Peyer's patch (tissue), 4 donors: ENCODE results near the gene AP1S1.

ENCODE experiments used
- CTCF ChIP-seq, 6 experiments: fragments of 450-650 bp in 4 of 6; fragments of 200-600 bp in 2 of 6; sonication (generic) in 1 of 6; IDR thresholded peaks; one replicate each; pipeline ENCODE4 v1.5.1; 2017 to 2019; ENCODE audit warnings: antibody characterized with exemption in 6 of 6, mild to moderate bottlenecking in 3 of 6, moderate library complexity in 1 of 6
- POLR2A ChIP-seq, 2 donors: fragments of 450-650 bp; IDR thresholded peaks; one replicate each; pipeline ENCODE4 v1.5.1; 2017; ENCODE audit warnings: antibody characterized with exemption in 2 of 2, mild to moderate bottlenecking in 2 of 2, moderate library complexity in 2 of 2

- TF ChIP-seq CTCF (IDR thresholded peaks at IDR 0.05) (no peak), POLR2A (IDR thresholded peaks at IDR 0.05) (no peak)
These were observed 13.4 kb upstream of the AP1S1 start for GRCh38 chr7:101140746-101141382.
